NCI-H2196 (cell line): ENCODE data around the gene CYP26A1.
"Not testable (repeated sequence)": the region's sequence is repeated elsewhere in the genome, so short reads cannot be mapped to it uniquely, and the experiment has no call there.

ENCODE experiments used
- DNase-seq: peaks from one replicate; lab custom pipeline; 2025; ENCODE audit not compliant: unreplicated experiment; lab: John Stamatoyannopoulos, UW

Gene CYP26A1

DNA sequence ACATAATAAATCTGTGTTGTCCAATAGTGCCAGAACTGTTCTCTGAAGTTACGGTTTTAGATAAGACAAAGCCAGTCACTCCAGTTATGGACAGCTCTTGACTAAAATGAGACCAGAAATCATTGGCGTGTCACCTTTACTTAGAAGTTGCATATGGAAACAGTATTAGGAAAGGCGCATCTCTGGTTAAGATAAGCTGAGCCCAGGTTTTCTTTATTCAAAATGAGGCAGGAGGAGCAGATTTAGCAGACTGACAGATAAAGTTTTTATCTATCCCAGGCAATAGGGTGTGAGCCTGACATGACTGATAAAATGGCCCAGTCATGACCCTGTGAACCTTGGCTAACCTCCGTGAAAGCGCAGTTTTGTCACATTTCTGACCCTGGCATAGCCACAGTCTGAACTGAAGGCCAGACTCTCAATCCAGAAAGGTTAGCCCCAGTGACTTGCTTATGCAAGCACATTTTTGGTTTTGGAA, 4.2 kb downstream of the CYP26A1 start:
- no peak for DNase-seq

GRCh38 chr10:93079663-93080349, 6.1 kb downstream of the CYP26A1 start:
- DNase-seq: no peak

GRCh38 chr10:93080350-93081046, 6.8 kb downstream of the CYP26A1 start:
- peak; percentile 11 for DNase-seq

GRCh38 chr10:93081318-93081717, 7.6 kb downstream of the CYP26A1 start:
- no peak for DNase-seq

DNA sequence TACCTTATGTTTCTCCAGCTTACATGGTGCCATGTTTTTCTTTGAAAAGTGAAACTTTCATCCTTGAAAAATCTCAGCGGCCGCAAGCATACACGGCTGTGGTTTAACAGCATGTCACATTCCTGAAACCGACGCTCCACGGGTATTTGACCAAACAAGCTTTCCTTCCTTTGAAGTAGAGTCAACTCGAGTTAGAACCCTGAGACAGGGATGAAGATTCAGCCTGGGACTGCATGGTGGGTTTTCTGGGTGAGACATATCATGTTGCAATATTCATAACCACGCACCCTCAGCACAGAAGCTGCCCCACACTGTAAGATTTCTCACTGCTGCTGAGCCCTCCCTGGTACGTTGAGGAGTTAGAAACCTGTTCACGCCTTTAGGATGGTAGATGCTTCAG, 8.1 kb downstream of the CYP26A1 start:
- DNase-seq: no peak

- DNase-seq: no peak
These were observed 10.2 kb downstream of the CYP26A1 start for GRCh38 chr10:93083743-93084539.

DNA sequence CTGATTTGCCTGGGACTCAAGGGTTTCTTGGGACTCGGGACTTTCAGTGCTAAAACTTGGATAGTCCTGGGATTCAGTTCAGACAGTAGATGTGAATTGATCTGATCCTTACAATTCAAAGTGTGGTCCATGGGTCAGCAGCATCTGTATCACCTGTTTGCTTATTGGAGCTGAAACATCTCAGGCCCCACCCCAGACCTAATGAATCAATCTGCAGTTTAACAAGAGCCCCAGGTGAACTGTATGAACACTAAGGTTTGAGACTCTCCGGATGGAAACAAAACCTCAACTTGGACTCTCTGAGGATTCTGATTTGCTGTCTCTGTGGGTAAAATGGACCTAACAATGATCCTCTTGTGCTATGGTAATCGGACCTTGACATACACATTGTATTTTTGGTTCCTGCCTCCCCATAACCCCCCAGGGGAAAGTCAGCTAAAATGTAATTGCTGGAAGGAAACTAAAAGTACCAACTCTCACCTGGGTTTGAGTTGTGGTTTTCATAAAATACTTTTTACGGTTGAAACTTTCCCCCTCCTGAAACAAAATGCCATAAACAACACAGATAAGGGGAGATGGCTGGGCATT, 11.7 kb downstream of the CYP26A1 start:
- no peak for DNase-seq

GRCh38 chr10:93086289-93086688, 12.6 kb downstream of the CYP26A1 start:
- no peak for DNase-seq

DNA sequence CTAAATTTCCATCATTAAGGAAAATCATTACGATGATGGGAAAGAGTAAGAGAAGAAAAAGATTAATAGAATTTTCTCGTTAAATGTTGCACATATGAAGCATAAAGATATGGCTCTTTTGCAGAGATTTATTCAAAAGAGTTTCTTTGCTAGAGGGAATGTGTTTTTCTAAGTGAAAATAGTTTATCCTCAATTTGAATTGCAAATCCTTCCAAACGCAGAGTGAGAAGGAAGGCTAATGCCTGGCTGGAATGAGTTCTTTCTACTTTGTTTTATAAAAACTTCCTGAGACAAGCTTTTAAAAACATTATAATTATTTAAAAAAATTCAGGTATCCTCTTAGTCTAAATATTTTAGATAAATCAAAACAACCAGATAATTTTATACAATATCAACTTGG, 14.2 kb downstream of the CYP26A1 start:
- no peak for DNase-seq

GRCh38 chr10:93088466-93088865, 14.8 kb downstream of the CYP26A1 start:
- DNase-seq: no peak

DNA sequence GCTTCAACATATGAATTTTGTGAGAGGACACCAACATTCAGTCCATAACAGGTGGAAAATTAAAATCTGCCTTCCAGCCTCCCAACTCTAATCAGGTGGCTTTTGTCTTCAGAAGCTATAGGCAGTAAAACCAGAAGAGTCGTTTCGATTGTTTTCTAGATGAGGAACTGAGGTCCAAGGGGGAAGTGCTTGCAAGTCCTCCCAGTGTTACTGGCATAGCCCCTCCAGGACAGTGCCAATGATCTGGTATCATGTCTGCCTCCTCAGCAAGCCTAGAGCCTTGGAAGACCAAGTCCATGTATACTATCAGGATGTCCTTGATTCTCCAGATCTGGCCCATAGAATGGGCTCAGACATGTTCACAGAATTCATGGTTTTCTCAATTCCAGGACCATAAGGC, 16.9 kb downstream of the CYP26A1 start:
- DNase-seq: no peak

- no peak for DNase-seq
These were observed 18.3 kb downstream of the CYP26A1 start for GRCh38 chr10:93091960-93092359.

- DNase-seq: no peak
These were observed 21.5 kb downstream of the CYP26A1 start for GRCh38 chr10:93095225-93095624.

DNA sequence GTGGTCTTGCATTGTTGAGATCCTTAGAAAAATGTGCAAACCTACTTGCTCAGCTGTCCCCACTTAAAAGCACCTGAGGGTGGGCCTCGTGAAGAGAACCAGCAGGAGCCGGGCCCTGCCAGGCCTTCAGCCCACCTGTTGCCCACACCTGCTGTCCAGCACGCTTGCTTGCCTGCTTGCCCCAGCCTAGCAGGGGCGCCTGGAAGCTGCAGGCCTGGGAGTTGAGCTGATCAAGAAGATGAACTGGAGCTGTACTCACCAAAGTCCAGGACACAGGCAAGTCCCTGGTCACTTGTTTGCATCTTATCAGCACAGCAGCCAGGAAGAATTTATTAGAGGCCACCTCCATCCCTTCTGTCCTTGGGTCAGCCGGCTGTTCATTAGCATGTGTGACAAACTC, 23.2 kb downstream of the CYP26A1 start:
- DNase-seq: no peak

DNA sequence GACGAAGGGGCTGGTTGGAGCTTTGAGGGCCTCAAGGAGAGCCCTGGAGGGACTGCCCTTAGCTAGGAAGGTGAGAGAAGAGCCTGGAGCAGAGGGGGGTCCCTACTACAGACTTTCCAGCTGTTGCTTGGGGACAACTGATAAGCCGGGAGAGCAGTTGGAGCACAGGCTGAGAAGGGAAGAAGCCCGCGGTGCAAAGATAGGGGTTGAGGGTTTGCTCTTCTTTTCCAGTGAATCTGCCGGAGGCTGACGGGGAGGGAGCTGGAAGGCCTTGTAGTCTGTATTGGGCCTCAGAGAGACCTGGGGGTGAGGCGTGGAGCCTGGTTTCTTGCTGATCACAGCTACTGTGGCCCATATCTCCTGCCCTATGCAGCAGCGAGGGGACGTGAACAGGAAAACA, 23.7 kb downstream of the CYP26A1 start:
- DNase-seq: no peak

GRCh38 chr10:93098816-93099215, 25.1 kb downstream of the CYP26A1 start:
- no peak for DNase-seq

GRCh38 chr10:93099670-93100069, 26.0 kb downstream of the CYP26A1 start:
- DNase-seq: no peak

GRCh38 chr10:93101148-93101547, 27.5 kb downstream of the CYP26A1 start:
- DNase-seq: not testable (repeated sequence)

GRCh38 chr10:93103953-93104352, 30.3 kb downstream of the CYP26A1 start:
- DNase-seq: no peak

DNA sequence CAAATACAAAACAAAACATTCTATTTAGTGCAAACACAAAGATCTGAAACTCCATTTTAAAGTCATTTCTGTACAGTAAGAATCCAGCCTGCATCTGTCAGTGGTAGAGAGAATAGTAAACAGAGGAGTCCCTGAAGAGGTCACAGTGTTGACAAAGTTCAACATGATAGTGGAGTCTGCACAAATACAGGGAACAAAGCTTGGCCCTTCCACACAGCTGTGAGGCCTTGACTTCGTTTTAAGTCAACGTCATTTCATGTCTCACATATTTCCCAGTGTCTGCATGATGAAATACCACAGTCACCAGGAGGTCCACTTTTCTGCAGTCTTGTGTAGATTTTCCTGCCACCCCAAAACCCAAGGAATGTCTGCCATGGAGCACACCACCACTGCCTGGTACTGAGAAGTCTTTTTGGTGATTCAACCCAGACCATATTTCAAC, 33.0 kb downstream of the CYP26A1 start:
- DNase-seq: no peak

GRCh38 chr10:93110472-93111146, 36.9 kb downstream of the CYP26A1 start:
- no peak for DNase-seq
